GM10248 (cell line): Measurements from ENCODE around the gene SCRG1.

Experiments
- CTCF ChIA-PET: fragments of 300-600 bp; sonication (Branson Sonifier 250); formaldehyde crosslinking; extraction: SDS; loops from one replicate; lab custom pipeline; 2021; ENCODE audit warnings: antibody characterized with exemption; lab: Yijun Ruan, JAX
- POLR2A ChIA-PET: fragments of 350-650 bp; sonication (Branson Sonifier 250); formaldehyde crosslinking; extraction: SDS; loops from one replicate; lab custom pipeline; 2020; ENCODE audit warnings: antibody characterized with exemption; lab: Yijun Ruan, JAX
- DNase-seq: peaks from one replicate; pipeline ENCODE4 v3.0.0; 2012; ENCODE audit errors: extremely low spot score
- CTCF ChIP-seq: IDR thresholded peaks from 2 replicates; pipeline ENCODE4 v1.5.1; 2012; ENCODE audit warnings: mild to moderate bottlenecking, low read depth; ENCODE audit errors: extremely low read depth, missing control alignments, control extremely low read depth

Gene SCRG1

GRCh38 chr4:173374588-173374987 lies 24.3 kb downstream of the SCRG1 start:
- no peak for DNase-seq
- no peak for TF ChIP-seq CTCF
- ChIA-PET POLR2A (interaction anchor here (1.5 kb wide), 1 partner anchor 41 kb away, joined by 8 read pairs; the partner anchor contains the start of gene HMGB2), CTCF (interaction anchor here (1.3 to 1.6 kb wide), 3 partner anchors 42 to 73 kb away, joined by 3 to 4 read pairs (median 3); no protein-coding TSS in a partner anchor)

- no peak for TF ChIP-seq CTCF
- ChIA-PET CTCF (interaction anchor here (0.8 to 1.7 kb wide), 12 partner anchors 10 to 358 kb away, joined by 3 to 4 read pairs (median 3); no protein-coding TSS in a partner anchor), POLR2A (interaction anchor here (0.6 to 5.1 kb wide), 3 partner anchors 16 to 40 kb away, joined by 6 to 70 read pairs (median 6); partner anchors contain the start of gene HMGB2)
- peak; percentile 39 for DNase-seq
These were observed 27.4 kb downstream of the SCRG1 start for GRCh38 chr4:173371292-173372192.

GRCh38 chr4:173370477-173371291 lies 28.2 kb downstream of the SCRG1 start, which contains the start of gene SAP30:
SAP30 (plus strand) TSS chr4:173370954; CDS start chr4:173371183, 229 bp downstream.
- DNase-seq, result peak; percentile 95
- ChIA-PET POLR2A (interaction anchor here (0.6 to 5.1 kb wide), 8 partner anchors 16 to 964 kb away, joined by 3 to 70 read pairs (median 4); partner anchors contain the start of gene HMGB2), CTCF (interaction anchor here (0.8 to 1.7 kb wide), 6 partner anchors 46 to 124 kb away, joined by 3 to 8 read pairs (median 4); no protein-coding TSS in a partner anchor)
- no peak for TF ChIP-seq CTCF

- ChIA-PET CTCF (interaction anchor here (0.8 to 3.6 kb wide), 7 partner anchors 12 to 51 kb away, joined by 3 to 16 read pairs (median 4); no protein-coding TSS in a partner anchor), POLR2A (interaction anchor here (0.6 to 5.1 kb wide), 6 partner anchors 33 to 144 kb away, joined by 3 to 70 read pairs (median 4); partner anchors contain the start of gene HMGB2)
- no peak for TF ChIP-seq CTCF
- DNase-seq, result peak; percentile 40
These were observed 28.8 kb downstream of the SCRG1 start for GRCh38 chr4:173370130-173370476.

DNA sequence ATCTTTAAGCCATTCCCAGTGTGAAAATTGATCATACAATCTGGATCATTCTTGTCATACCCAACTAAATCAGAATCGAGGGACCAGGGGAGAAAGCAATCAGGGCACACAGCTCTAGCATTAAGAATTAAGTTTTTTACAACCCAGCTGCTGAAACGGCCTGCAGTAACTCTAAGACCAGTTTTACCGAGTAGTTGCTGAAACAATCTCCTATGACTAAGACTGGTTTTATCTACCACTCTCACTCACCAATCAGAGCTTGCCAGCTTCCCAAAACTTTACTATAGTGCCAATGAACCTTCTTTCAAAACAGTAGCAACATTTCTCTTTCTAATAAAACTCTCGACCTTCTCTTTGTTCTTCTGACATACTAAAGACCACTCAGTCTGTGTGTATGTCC lies 31.0 kb downstream of the SCRG1 start:
- CTCF ChIA-PET, result interaction anchor here (0.7 to 3.6 kb wide), 7 partner anchors 12 to 111 kb away, joined by 3 to 16 read pairs (median 3); no protein-coding TSS in a partner anchor
- TF ChIP-seq CTCF, result no peak
- no peak for DNase-seq
- POLR2A ChIA-PET, result interaction anchor here (0.8 to 1.0 kb wide), 2 partner anchors 34 to 35 kb away, joined by 3 read pairs; partner anchors contain the start of gene HMGB2
